ENCODE results near the gene MTERF1.

GRCh38 chr7:91913612-91914011 lies 33.1 kb upstream of the MTERF1 start:
- TF ChIP-seq EZH2phosphoT487 (IDR thresholded peaks at IDR 0.05; ENCODE audit: insufficient read depth, low read depth) (no peak), EZH2 (IDR thresholded peaks at IDR 0.05; ENCODE audit: insufficient read depth, poor library complexity, severe bottlenecking) (no peak)

All from GM23248 (cell line).